ENCODE data around the gene CADPS2. TPM values are rescaled to one million over a fixed set of nuclear protein-coding genes. Genes with fewer than 3 reads are reported as not detected.

The CADPS2 gene
- total and polyA plus RNA-seq, 7 donors, result 4.7 to 13.0 (median 9.5) TPM

DNA sequence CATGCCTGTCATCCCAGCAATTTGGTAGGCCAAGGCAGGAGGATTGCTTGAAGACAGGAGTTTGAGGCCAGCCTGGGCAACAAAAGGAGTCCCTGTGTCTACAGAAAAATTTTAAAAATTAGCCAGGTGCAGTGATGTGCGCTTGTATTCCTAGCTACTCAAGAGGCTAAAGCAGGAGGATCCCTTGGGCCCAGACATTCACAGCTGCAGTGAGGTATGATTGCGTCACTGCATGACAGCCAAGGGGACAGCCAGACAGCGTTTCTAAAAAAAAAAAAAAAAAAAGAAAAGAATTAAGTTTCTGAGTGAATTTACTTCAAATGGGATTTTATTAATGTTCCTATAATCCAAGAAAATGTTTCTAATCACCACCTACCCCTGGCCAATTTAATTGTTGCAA is 96.1 kb downstream of the CADPS2 start:
- intact Hi-C loops (cut with DNase I), result no loop called here
- DNase-seq, result no peak
- TF ChIP-seq POLR2A (IDR thresholded peaks at IDR 0.05), result no peak
- TF ChIP-seq POLR2AphosphoS5 (IDR thresholded peaks at IDR 0.05), result no peak
- TF ChIP-seq EP300 (IDR thresholded peaks at IDR 0.05), result no peak
- TF ChIP-seq, protein P1, sequence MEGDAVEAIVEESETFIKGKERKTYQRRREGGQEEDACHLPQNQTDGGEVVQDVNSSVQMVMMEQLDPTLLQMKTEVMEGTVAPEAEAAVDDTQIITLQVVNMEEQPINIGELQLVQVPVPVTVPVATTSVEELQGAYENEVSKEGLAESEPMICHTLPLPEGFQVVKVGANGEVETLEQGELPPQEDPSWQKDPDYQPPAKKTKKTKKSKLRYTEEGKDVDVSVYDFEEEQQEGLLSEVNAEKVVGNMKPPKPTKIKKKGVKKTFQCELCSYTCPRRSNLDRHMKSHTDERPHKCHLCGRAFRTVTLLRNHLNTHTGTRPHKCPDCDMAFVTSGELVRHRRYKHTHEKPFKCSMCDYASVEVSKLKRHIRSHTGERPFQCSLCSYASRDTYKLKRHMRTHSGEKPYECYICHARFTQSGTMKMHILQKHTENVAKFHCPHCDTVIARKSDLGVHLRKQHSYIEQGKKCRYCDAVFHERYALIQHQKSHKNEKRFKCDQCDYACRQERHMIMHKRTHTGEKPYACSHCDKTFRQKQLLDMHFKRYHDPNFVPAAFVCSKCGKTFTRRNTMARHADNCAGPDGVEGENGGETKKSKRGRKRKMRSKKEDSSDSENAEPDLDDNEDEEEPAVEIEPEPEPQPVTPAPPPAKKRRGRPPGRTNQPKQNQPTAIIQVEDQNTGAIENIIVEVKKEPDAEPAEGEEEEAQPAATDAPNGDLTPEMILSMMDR (IDR thresholded peaks at IDR 0.05), result no peak
- H3K4me3 ChIP-seq, result no peak overlapping the region
- H3K27ac ChIP-seq, result no peak overlapping the region
- H3K4me1 ChIP-seq, result no peaks in the 10 kb centered on the region
- WGBS, 2 donors, result 86 to 89% methylated on average over 3 of the region's 3 CpGs
- H3K36me3 ChIP-seq, result no peaks in the 10 kb centered on the region
- no peaks in the 10 kb centered on the region for H3K27me3 ChIP-seq
- no peaks in the 10 kb centered on the region for H3K9me3 ChIP-seq

DNA sequence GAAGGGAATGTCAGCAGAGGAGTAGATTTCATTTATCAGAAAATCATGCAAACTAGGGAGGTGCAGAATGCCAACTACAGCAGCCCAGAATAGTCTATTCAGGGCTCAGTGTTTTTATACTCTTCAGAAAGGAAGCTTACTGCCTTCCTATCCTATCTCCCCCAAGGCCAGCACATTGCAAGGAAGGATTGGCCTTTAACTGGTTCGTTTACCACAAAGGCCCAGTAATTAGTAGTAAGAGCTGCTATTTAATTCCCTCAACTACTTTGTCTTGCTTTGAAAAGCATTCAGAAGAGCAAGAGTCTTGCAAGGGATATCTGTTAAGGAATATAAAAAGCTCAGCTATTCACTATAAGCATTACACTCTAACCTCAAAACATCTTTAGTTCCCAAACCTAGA is 97.1 kb downstream of the CADPS2 start:
- Histone ChIP-seq H3K4me1 (no peaks in the 10 kb centered on the region), H3K9me3 (no peaks in the 10 kb centered on the region), H3K4me3 (no peak overlapping the region), H3K36me3 (no peaks in the 10 kb centered on the region), H3K27ac (no peak overlapping the region), H3K27me3 (no peaks in the 10 kb centered on the region)
- TF ChIP-seq POLR2AphosphoS5 (IDR thresholded peaks at IDR 0.05) (no peak), EP300 (IDR thresholded peaks at IDR 0.05) (no peak), POLR2A (IDR thresholded peaks at IDR 0.05) (no peak)
- TF ChIP-seq, protein P1 (IDR thresholded peaks at IDR 0.05), result no peak
- 50 to 72% methylated on average over 1 of the region's 1 CpG for WGBS, 2 donors
- intact Hi-C loops (cut with DNase I), result no loop called here
- DNase-seq, result no peak

DNA sequence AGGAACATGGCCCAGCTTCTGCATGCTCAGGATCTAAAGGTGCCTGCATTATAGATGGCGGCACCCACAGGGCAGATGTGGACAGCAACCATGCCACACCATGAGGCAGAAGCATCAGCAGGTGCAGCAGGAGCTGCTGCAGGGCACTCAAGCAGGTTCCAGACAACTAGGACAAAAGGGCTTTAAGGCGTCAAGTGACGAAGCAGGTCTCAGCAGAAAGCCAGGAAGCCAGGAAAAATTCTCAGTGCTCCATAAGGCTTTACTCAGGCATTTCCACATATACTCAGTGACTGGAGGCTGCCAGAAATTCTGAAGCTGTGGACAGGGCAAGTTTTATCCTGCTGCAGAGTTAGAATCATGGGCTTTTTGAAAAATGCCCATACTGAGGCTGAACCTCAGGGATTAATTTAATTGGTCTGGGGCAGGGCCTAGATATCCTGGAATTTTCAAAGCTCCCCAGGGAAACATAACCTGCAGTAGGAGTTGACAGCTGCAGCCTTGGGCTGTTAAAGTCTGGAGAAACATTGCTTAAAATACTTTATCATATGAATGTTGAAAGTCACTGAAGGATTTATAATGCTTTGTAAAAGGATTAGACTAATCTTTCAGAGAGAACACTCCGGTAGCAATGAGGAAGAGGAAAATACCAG is 115.4 kb downstream of the CADPS2 start:
- intact Hi-C loops (cut with DNase I), result no loop called here

DNA sequence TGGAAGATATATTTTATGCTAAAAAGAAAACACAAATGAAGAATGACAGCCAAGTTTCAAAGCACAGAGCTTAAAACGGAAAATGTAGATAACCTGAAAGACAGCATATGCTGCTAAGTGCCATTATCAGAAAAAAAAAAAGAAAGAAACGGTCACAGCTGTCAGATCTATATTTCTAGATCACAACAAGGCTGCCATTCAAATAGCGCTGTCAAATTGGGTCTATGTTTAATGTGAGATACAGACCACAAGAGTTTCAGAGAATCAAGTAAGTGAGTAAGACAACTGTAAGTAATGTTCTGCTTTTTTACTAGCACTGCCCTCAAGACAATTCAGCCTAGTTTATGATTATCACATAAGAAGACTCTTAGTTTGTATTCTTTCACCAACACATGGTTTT is 117.4 kb downstream of the CADPS2 start:
- TF ChIP-seq EP300 (IDR thresholded peaks at IDR 0.05) (no peak), POLR2A (IDR thresholded peaks at IDR 0.05) (no peak), POLR2AphosphoS5 (IDR thresholded peaks at IDR 0.05) (no peak)
- TF ChIP-seq, protein P1 (IDR thresholded peaks at IDR 0.05), result no peak
- 76 to 84% methylated on average over 3 of the region's 3 CpGs for WGBS, 2 donors
- H3K9me3 ChIP-seq, result no peaks in the 10 kb centered on the region
- no peak overlapping the region for H3K27ac ChIP-seq
- H3K36me3 ChIP-seq, result no peaks in the 10 kb centered on the region
- H3K27me3 ChIP-seq, result no peaks in the 10 kb centered on the region
- H3K4me3 ChIP-seq, result no peak overlapping the region
- intact Hi-C loops (cut with DNase I), result no loop called here
- DNase-seq, result no peak
- H3K4me1 ChIP-seq, result no peaks in the 10 kb centered on the region

More for the DNA sequence above, 115.4 kb downstream of the CADPS2 start:
- no peaks in the 10 kb centered on the region for H3K9me3 ChIP-seq
- no peaks in the 10 kb centered on the region for H3K4me1 ChIP-seq
- 67 to 84% methylated on average over 4 of the region's 4 CpGs for WGBS, 2 donors
- no peaks in the 10 kb centered on the region for H3K27me3 ChIP-seq
- TF ChIP-seq POLR2AphosphoS5 (IDR thresholded peaks at IDR 0.05) (no peak), POLR2A (IDR thresholded peaks at IDR 0.05) (no peak), EP300 (IDR thresholded peaks at IDR 0.05) (no peak)
- TF ChIP-seq, protein P1 (IDR thresholded peaks at IDR 0.05), result no peak
- H3K27ac ChIP-seq, result no peak overlapping the region
- no peaks in the 10 kb centered on the region for H3K36me3 ChIP-seq
- H3K4me3 ChIP-seq, result no peak overlapping the region
- DNase-seq, result no peak

DNA sequence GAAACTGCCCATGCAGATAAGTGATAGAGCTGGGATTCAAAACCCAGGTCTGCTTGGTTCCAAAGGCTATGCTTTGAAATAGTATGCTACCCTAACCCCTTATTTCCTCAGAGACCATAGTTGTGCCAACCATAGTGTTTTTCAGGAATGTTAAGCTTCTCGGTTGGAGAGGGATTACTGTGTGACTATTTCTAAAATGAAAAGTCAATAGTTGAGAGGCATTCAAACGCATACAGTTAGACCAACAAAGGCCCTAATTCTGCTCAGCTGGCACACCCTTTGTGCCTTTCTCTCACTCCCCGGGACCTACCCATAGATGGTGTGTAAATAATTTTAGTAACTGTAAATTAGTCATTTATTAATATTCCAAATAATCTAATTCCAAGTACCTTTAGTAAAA is 118.9 kb downstream of the CADPS2 start:
- no peak overlapping the region for H3K4me3 ChIP-seq
- intact Hi-C loops (cut with DNase I), result no loop called here
- 84 to 87% methylated on average over 3 of the region's 3 CpGs for WGBS, 2 donors
- DNase-seq, result no peak
- H3K27ac ChIP-seq, result no peak overlapping the region
- H3K4me1 ChIP-seq, result no peaks in the 10 kb centered on the region
- no peaks in the 10 kb centered on the region for H3K9me3 ChIP-seq
- no peaks in the 10 kb centered on the region for H3K36me3 ChIP-seq
- TF ChIP-seq POLR2AphosphoS5 (IDR thresholded peaks at IDR 0.05), result no peak
- TF ChIP-seq, protein P1 (IDR thresholded peaks at IDR 0.05), result no peak
- TF ChIP-seq POLR2A (IDR thresholded peaks at IDR 0.05), result no peak
- no peak for TF ChIP-seq EP300 (IDR thresholded peaks at IDR 0.05)
- H3K27me3 ChIP-seq, result no peaks in the 10 kb centered on the region
